Body of pancreas (tissue), 4 donors: ENCODE results near the gene FAF2. TPM values are rescaled to one million over a fixed set of nuclear protein-coding genes. Genes with fewer than 3 reads are reported as not detected.

Experiments
- ATAC-seq: fragments of 150-250 bp; one replicate; pipeline ENCODE4 v1.9.1; 2016
- DNase-seq, 4 donors: peaks; one replicate each; pipeline ENCODE4 v3.0.0-alpha.2; 2019
- H3K27ac ChIP-seq, 4 donors: fragments of 200-600 bp; sonication (generic); 1 replicate in 3 of 4; 2 replicates in 1 of 4; pipeline versions ENCODE4 v1.5.1 to v1.6.1; 2016 to 2019; ENCODE audit warnings: mild to moderate bottlenecking in 1 of 4, mixed read lengths in 1 of 4, moderate library complexity in 1 of 4
- H3K27me3 ChIP-seq, 2 donors: fragments of 200-600 bp; sonication (generic); one replicate each; pipeline ENCODE4 v1.6.0; 2016; ENCODE audit warnings: mild to moderate bottlenecking in 1 of 2
- H3K36me3 ChIP-seq, 2 donors: fragments of 200-600 bp; sonication (generic); replicated peaks in 1 of 2; 2 replicates each; pipeline ENCODE4 v1.5.1; 2016; ENCODE audit warnings: low read depth in 2 of 2; ENCODE audit not compliant: insufficient read depth in 1 of 2
- H3K4me1 ChIP-seq: fragments of 200-600 bp; sonication (generic); one replicate; pipeline ENCODE4 v1.6.0; 2016
- H3K4me3 ChIP-seq, 2 donors: fragments of 200-600 bp; sonication (generic); 1 replicate in 1 of 2; 2 replicates in 1 of 2; pipeline ENCODE4 v1.5.1; 2016 to 2019
- H3K9me3 ChIP-seq, 3 donors: fragments of 200-600 bp; sonication (generic); 1 replicate in 2 of 3; 2 replicates in 1 of 3; pipeline ENCODE4 v1.5.1; 2016
- POLR2A ChIP-seq, 3 donors: fragments of 450-650 bp; IDR thresholded peaks; one replicate each; pipeline ENCODE4 v1.6.1; 2016; ENCODE audit warnings: antibody characterized with exemption in 3 of 3, mild to moderate bottlenecking in 2 of 3
- WGBS, 2 donors: methylation state at CpG; one replicate each; pipeline ENCODE4 v1.1.5; 2017; 5-methylcytosine and 5-hydroxymethylcytosine counted together
- intact Hi-C: fragments of 100-400 bp; cut with DNase I; formaldehyde crosslinking; loops from one replicate; pipeline ENCODE4 v1.15.1; 2023
- total RNA-seq, 2 donors: library from RNA; depleted of rRNA; stranded (reverse); fragments of >200 nt; gene quantifications; one replicate each; pipeline ENCODE4 v1.1.0, GENCODE V29; 2016
- TF ChIP-seq, protein P1 (sequence below), 7 experiments: fragments of 450-650 bp in 4 of 7; fragments of 200-600 bp in 3 of 7; sonication (generic) in 3 of 7; IDR thresholded peaks; one replicate each; pipeline ENCODE4 v1.5.1; 2016 to 2019; ENCODE audit warnings: antibody characterized with exemption in 7 of 7

FAF2 gene
- total RNA-seq, 2 donors from 2014 or later, result 15.8 to 44.2 TPM

DNA sequence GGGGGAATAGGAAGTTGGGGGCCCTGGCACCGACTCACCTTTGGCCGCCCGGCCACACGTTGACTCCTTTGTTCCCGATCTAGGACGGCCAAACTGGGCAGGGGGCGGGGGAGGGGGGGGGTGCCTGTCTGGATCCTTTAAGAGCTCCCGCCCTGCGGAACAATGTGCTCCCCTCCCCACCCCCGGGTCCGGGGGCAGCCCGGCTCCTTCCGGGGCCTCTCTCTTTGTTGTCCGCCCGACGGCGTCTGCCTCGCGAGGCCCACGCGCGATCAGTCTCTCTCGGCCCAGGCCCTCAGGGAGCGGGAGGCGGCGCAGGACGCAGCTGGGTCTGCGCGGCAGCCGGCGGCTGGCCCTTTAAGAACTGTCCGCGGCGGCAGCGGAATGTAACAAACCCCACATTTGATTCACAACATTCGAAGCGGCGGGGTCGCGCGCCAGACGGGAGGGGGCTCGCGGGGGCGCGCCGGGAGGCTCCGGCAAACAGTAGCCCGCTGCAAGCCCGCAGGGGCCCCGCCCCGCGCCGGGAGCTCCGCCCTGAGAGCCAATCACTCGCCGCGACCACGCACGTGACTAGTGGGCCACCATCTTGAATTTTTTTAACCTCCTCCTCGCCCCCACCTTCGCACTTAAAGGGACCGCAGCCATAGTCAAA, 88.8 kb downstream of the FAF2 start, which contains the start of gene RNF44:
RNF44 (minus strand) TSS at position 501 of the 652 bp plus-strand sequence. CDS start 4,930 bp downstream, outside the sequence.
- Histone ChIP-seq H3K4me1 (peaks cover 56% of the 10 kb centered on the region), H3K4me3 (peak within 1 kb of the TSS; percentile 66 to 86), H3K27me3 (no peaks in the 10 kb centered on the region), H3K27ac (peak within 1 kb of the TSS; percentile 83 to 98 (median 90)), H3K9me3 (no peaks in the 10 kb centered on the region), H3K36me3 (no peaks in the 10 kb centered on the region)
- intact Hi-C loops, result no loop called here
- peak; percentile 54 to 77 (median 70) for TF ChIP-seq POLR2A (IDR thresholded peaks at IDR 0.05)
- TF ChIP-seq, protein P1, sequence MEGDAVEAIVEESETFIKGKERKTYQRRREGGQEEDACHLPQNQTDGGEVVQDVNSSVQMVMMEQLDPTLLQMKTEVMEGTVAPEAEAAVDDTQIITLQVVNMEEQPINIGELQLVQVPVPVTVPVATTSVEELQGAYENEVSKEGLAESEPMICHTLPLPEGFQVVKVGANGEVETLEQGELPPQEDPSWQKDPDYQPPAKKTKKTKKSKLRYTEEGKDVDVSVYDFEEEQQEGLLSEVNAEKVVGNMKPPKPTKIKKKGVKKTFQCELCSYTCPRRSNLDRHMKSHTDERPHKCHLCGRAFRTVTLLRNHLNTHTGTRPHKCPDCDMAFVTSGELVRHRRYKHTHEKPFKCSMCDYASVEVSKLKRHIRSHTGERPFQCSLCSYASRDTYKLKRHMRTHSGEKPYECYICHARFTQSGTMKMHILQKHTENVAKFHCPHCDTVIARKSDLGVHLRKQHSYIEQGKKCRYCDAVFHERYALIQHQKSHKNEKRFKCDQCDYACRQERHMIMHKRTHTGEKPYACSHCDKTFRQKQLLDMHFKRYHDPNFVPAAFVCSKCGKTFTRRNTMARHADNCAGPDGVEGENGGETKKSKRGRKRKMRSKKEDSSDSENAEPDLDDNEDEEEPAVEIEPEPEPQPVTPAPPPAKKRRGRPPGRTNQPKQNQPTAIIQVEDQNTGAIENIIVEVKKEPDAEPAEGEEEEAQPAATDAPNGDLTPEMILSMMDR (IDR thresholded peaks at IDR 0.05), result peak in 1 of 7 experiments; percentile 15
- 0% methylated on average over 6 to 61 of the region's 63 CpGs for WGBS, 2 donors
- DNase-seq, result peak; percentile 96 to 99 (median 98)
- ATAC-seq, result peak; percentile 80

DNA sequence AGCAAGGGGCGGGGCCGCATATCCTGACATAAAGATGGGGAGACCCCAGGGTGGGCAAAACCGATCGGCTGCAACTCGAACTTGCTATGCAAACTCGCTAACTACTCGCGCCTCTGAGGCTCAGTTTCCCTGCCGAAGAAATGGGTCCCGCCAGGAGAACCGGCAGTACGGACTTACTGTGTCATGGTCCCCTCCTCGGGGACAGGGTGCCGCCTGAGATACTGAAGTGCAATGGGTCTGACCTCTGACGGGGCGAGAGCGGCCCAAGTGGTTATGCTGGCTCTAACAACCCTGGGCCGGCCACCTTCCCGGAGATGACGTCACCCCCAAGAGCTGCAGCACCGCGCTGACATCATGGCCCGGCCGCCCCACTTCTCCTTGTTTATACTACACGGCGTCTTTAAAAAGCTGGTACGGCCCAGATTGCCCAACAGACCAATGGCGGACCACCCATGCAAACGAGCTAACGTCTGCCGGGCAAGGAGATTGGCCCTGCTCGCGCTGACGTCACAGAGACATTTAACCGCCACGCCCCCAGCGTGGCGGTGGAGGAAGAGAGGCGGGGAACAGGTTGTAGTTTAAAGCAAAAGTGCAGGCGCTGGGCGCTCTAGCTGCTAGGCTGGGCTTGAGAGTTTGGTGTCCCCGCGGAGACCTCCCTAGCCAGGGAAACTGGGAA, 89.5 kb downstream of the FAF2 start:
- no peaks in the 10 kb centered on the region for H3K36me3 ChIP-seq
- ATAC-seq (peak; percentile 89), DNase-seq (peak; percentile 99 to 100 (median 99))
- WGBS, 2 donors, result 0% methylated on average over 6 to 41 of the region's 43 CpGs
- no peaks in the 10 kb centered on the region for H3K9me3 ChIP-seq
- peak overlapping the region; percentile 83 to 98 (median 90) for H3K27ac ChIP-seq
- intact Hi-C loops, result no loop called here
- peaks cover 58% of the 10 kb centered on the region for H3K4me1 ChIP-seq
- peak overlapping the region; percentile 66 to 86 for H3K4me3 ChIP-seq
- H3K27me3 ChIP-seq, result no peaks in the 10 kb centered on the region
- TF ChIP-seq POLR2A (IDR thresholded peaks at IDR 0.05), result peak in 2 of 3 donors; percentile 58 to 66
- TF ChIP-seq, protein P1 (IDR thresholded peaks at IDR 0.05), result peak in 1 of 7 experiments; percentile 25

DNA sequence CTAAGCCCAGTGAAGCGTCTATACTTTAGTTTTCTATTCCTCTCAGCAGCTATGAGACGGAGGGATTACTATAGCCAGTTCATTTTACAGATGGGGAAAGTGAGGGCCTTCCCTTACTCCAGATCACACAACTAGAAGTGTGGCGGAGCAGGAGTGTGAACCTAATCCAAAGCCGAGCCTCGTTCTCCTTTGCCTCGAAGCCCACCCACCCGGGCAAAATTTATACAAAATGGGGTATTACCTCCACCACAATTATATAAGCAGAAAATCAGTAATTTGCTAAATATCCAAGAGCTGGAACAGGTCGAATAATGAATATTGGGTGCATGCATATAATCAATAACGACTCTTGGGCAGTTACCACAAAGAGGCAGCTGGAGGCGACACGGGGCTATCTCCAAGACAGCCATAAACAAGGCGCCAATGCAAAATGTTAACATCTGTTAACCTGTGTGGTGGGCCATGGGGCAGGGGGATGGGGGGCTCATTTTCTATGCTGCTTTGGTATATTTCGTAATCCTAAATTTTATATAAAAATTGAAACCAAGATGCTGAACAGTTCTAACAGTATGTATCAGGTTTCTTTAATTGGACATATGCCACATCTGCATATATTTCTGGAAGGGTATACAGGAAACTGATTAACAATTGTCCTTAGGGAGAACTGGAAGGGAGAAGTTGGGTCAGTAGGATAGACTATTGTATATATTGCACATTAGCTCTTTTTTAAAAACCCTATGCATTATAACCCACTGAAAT, 90.2 kb downstream of the FAF2 start:
- TF ChIP-seq, protein P1 (IDR thresholded peaks at IDR 0.05), result no peak
- no peak for DNase-seq
- Histone ChIP-seq H3K4me1 (peaks cover 53% of the 10 kb centered on the region), H3K4me3 (no peak overlapping the region), H3K27ac (peak overlapping the region; percentile 53 to 98 (median 90)), H3K27me3 (no peaks in the 10 kb centered on the region), H3K9me3 (no peaks in the 10 kb centered on the region), H3K36me3 (no peaks in the 10 kb centered on the region)
- intact Hi-C loops, result no loop called here
- 22 to 23% methylated on average over 13 of the region's 13 CpGs for WGBS, 2 donors
- ATAC-seq, result no peak

DNA sequence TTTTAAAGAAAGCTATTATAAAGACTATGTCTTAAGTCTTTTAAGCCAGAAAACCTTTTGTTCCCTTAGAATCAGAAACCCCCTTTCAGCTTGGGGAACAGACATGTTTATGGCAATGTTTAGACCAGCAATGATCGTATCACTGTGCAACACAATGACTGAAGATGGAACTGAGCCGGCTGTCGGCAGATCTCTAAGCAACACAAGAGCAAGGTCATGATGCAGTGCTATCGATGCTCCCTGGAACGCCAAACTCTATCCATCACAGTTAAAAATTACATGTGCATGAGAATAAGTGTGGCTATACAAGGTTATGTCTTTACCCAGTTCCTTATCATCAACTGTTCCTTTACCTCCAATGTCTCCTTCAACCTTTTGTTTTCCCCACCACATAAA, 90.8 kb downstream of the FAF2 start:
- TF ChIP-seq, protein P1 (IDR thresholded peaks at IDR 0.05), result no peak
- no peak for TF ChIP-seq POLR2A (IDR thresholded peaks at IDR 0.05)
- H3K27me3 ChIP-seq, result no peaks in the 10 kb centered on the region
- 34 to 41% methylated on average over 5 of the region's 5 CpGs for WGBS, 2 donors
- intact Hi-C loops, result no loop called here
- peaks cover 53% of the 10 kb centered on the region for H3K4me1 ChIP-seq
- DNase-seq, result no peak
- no peak overlapping the region for H3K27ac ChIP-seq
- no peak for ATAC-seq
- no peak overlapping the region for H3K4me3 ChIP-seq
- H3K36me3 ChIP-seq, result no peaks in the 10 kb centered on the region
- no peaks in the 10 kb centered on the region for H3K9me3 ChIP-seq
